Measurements from ENCODE around the gene PRKAG2.

DNA sequence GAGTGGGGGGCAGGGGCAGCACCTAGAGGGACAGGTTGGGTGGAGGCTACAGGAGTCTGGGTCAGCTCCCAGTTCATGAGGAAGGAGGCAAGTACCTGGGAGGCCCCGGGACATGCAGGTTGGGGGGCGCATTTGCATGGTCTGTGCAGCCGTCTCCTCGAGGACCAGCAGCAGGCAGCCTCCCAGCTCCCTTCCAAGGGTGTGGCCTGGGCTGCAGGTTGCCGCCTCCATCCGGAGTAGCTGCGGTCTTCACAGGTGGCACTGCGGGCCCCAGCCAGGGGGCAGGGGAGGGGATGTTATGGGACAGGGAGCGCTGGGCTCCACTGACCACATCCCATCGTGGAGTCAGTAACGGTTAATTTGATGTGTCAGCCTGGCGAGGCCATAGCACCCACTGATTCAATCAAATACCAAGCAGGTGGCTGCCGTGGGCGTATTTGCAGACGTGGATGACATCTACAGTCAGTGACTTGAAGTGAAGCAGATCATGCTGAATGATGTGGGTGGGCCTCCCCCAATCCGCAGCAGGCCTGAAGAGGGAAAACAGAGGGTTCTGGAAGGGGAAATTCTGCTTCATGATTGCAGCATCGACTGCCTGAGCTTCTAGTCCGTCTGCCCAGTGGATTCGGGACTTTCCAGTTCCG, 81.6 kb downstream of the PRKAG2 start:
- TF ChIP-seq, protein P1, sequence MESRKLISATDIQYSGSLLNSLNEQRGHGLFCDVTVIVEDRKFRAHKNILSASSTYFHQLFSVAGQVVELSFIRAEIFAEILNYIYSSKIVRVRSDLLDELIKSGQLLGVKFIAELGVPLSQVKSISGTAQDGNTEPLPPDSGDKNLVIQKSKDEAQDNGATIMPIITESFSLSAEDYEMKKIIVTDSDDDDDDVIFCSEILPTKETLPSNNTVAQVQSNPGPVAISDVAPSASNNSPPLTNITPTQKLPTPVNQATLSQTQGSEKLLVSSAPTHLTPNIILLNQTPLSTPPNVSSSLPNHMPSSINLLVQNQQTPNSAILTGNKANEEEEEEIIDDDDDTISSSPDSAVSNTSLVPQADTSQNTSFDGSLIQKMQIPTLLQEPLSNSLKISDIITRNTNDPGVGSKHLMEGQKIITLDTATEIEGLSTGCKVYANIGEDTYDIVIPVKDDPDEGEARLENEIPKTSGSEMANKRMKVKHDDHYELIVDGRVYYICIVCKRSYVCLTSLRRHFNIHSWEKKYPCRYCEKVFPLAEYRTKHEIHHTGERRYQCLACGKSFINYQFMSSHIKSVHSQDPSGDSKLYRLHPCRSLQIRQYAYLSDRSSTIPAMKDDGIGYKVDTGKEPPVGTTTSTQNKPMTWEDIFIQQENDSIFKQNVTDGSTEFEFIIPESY (IDR thresholded peaks at IDR 0.05): no peak
- TF ChIP-seq, protein P2, sequence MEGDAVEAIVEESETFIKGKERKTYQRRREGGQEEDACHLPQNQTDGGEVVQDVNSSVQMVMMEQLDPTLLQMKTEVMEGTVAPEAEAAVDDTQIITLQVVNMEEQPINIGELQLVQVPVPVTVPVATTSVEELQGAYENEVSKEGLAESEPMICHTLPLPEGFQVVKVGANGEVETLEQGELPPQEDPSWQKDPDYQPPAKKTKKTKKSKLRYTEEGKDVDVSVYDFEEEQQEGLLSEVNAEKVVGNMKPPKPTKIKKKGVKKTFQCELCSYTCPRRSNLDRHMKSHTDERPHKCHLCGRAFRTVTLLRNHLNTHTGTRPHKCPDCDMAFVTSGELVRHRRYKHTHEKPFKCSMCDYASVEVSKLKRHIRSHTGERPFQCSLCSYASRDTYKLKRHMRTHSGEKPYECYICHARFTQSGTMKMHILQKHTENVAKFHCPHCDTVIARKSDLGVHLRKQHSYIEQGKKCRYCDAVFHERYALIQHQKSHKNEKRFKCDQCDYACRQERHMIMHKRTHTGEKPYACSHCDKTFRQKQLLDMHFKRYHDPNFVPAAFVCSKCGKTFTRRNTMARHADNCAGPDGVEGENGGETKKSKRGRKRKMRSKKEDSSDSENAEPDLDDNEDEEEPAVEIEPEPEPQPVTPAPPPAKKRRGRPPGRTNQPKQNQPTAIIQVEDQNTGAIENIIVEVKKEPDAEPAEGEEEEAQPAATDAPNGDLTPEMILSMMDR (IDR thresholded peaks at IDR 0.05; ENCODE audit: low read depth, low read length, missing input control): no peak
- no peak for TF ChIP-seq TAF1 (conservative IDR thresholded peaks at IDR 0.05)
- TF ChIP-seq, protein P3, sequence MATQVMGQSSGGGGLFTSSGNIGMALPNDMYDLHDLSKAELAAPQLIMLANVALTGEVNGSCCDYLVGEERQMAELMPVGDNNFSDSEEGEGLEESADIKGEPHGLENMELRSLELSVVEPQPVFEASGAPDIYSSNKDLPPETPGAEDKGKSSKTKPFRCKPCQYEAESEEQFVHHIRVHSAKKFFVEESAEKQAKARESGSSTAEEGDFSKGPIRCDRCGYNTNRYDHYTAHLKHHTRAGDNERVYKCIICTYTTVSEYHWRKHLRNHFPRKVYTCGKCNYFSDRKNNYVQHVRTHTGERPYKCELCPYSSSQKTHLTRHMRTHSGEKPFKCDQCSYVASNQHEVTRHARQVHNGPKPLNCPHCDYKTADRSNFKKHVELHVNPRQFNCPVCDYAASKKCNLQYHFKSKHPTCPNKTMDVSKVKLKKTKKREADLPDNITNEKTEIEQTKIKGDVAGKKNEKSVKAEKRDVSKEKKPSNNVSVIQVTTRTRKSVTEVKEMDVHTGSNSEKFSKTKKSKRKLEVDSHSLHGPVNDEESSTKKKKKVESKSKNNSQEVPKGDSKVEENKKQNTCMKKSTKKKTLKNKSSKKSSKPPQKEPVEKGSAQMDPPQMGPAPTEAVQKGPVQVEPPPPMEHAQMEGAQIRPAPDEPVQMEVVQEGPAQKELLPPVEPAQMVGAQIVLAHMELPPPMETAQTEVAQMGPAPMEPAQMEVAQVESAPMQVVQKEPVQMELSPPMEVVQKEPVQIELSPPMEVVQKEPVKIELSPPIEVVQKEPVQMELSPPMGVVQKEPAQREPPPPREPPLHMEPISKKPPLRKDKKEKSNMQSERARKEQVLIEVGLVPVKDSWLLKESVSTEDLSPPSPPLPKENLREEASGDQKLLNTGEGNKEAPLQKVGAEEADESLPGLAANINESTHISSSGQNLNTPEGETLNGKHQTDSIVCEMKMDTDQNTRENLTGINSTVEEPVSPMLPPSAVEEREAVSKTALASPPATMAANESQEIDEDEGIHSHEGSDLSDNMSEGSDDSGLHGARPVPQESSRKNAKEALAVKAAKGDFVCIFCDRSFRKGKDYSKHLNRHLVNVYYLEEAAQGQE (IDR thresholded peaks at IDR 0.05): no peak
- TF ChIP-seq SP1 (IDR thresholded peaks at IDR 0.05): no peak
- no peak for TF ChIP-seq EGR1 (IDR thresholded peaks at IDR 0.05; ENCODE audit: low read depth in 2 of 2)
- TF ChIP-seq HNF4G (IDR thresholded peaks at IDR 0.05): no peak
- TF ChIP-seq, protein P4, sequence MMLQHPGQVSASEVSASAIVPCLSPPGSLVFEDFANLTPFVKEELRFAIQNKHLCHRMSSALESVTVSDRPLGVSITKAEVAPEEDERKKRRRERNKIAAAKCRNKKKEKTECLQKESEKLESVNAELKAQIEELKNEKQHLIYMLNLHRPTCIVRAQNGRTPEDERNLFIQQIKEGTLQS (IDR thresholded peaks at IDR 0.05): no peak
- no peak for TF ChIP-seq NR2F2 (IDR thresholded peaks at IDR 0.05)
- TF ChIP-seq, protein P5, sequence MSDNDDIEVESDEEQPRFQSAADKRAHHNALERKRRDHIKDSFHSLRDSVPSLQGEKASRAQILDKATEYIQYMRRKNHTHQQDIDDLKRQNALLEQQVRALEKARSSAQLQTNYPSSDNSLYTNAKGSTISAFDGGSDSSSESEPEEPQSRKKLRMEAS (IDR thresholded peaks at IDR 0.05): no peak
- no peak for TF ChIP-seq YY1 (IDR thresholded peaks at IDR 0.05)
- no peak for TF ChIP-seq RXRA (IDR thresholded peaks at IDR 0.05)
- TF ChIP-seq RAD21 (IDR thresholded peaks at IDR 0.05): no peak
